ENCODE measurements around the gene UST.
"Not testable (repeated sequence)": the region's sequence is repeated elsewhere in the genome, so short reads cannot be mapped to it uniquely, and the experiment has no call there.

Gene UST

DNA sequence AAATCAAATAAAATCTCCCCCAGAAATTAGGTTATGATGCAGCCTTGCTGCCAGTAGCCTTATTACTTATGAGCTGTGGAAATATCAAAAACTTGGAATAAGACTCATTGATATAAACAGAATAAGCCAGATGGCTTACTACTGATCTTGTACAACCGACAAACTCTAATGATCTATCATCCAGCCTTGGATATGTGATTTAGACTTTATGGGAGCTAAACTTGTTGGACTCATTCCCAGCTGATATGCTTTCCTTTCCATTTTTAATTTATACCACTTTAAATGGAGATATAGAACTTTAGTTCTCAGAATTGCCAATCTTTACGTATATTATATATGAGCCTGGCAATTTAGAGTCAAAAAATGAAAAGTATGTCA, 5.0 kb downstream of the UST start:
- H3K27ac ChIP-seq (ENCODE audit: low read depth, low read length): no peak overlapping the region
- H3K4me1 ChIP-seq (ENCODE audit: control insufficient read depth, insufficient read depth, low read length): peaks cover 19% of the 10 kb centered on the region
- no peaks in the 10 kb centered on the region for H3K9me3 ChIP-seq (ENCODE audit: control insufficient read depth, insufficient read depth, low read depth, low read length)
- no peak overlapping the region for H3K9ac ChIP-seq (ENCODE audit: low read length)
- no peaks in the 10 kb centered on the region for H3K27me3 ChIP-seq (ENCODE audit: control insufficient read depth, insufficient read depth, low read length)
- no peak overlapping the region for H3K4me3 ChIP-seq (ENCODE audit: low read depth, low read length)
- no peaks in the 10 kb centered on the region for H3K36me3 ChIP-seq (ENCODE audit: control insufficient read depth, insufficient read depth, low read length)

DNA sequence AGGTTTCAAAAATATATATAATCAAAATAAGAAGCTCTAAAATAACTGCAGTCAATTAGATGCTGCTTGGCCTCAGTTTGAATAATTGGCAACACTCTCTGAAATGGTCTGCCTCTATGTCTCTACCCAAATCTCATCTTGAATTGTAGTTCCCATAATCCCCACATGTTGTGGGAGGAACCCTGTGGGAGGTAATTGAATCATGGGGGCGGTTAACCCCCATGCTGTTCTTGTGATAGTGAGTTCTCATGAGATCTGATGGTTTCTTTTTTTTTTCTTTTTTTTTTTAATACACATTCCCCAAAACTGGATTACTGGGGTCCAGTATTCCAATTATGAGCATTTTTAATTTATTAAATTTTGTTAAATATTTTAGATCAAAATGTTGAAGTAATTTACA, 8.5 kb downstream of the UST start:
- H3K9me3 ChIP-seq (ENCODE audit: control insufficient read depth, insufficient read depth, low read depth, low read length); H3K4me3 ChIP-seq (ENCODE audit: low read depth, low read length); H3K36me3 ChIP-seq (ENCODE audit: control insufficient read depth, insufficient read depth, low read length); H3K27me3 ChIP-seq (ENCODE audit: control insufficient read depth, insufficient read depth, low read length); H3K9ac ChIP-seq (ENCODE audit: low read length); H3K27ac ChIP-seq (ENCODE audit: low read depth, low read length): not testable (repeated sequence)
- H3K4me1 ChIP-seq (ENCODE audit: control insufficient read depth, insufficient read depth, low read length): peaks cover 26% of the 10 kb centered on the region

DNA sequence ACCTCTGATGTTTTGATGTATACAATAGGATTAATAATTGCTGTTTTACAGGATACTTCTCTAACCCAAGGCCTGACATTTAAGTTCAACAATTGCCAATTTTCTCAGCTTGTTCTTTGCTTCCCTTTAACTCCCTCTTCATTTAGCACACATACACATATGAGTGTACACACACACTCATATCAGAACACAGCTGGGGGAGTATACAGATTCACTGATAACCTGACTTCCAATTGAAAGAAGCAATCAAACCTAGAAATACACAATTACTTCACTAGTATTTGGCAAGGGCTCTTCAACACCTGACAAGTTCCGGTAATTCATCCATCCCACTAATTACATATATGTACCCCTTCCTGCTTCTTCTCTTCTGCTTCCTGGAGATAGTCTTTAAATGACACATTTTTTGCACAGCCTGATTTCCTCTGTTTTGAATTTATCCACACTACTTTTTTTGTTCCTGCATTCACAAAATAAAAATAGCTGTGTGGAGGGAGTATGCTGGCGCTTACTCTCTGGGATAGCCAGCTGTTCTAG, 11.2 kb downstream of the UST start:
- Histone ChIP-seq H3K4me3 (ENCODE audit: low read depth, low read length) (no peak overlapping the region), H3K27me3 (ENCODE audit: control insufficient read depth, insufficient read depth, low read length) (no peaks in the 10 kb centered on the region), H3K4me1 (ENCODE audit: control insufficient read depth, insufficient read depth, low read length) (peaks cover 34% of the 10 kb centered on the region), H3K36me3 (ENCODE audit: control insufficient read depth, insufficient read depth, low read length) (no peaks in the 10 kb centered on the region), H3K27ac (ENCODE audit: low read depth, low read length) (no peak overlapping the region), H3K9me3 (ENCODE audit: control insufficient read depth, insufficient read depth, low read depth, low read length) (no peaks in the 10 kb centered on the region), H3K9ac (ENCODE audit: low read length) (no peak overlapping the region)

DNA sequence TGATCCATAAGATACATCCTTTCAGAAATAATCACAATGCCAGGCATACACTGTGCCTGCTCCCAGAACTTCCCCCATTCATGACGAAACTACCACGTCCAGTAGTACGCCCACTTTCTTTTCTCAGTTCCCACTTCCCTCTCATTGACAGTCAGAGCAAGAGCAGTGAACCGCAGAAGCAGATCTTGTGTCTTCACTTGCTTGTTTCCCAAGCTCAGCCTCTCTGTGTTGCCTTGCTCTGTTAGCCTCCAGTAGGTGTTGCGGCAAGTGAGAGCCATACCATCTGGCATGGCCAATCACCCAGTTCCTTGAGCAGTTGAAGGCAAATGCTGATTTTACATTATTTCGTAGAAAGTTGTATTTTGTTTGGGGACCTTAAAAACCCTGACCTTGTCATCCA, 11.7 kb downstream of the UST start:
- peaks cover 34% of the 10 kb centered on the region for H3K4me1 ChIP-seq (ENCODE audit: control insufficient read depth, insufficient read depth, low read length)
- H3K9ac ChIP-seq (ENCODE audit: low read length): no peak overlapping the region
- no peaks in the 10 kb centered on the region; the same call in 1 of the 2 replicates for H3K9me3 ChIP-seq (ENCODE audit: control insufficient read depth, insufficient read depth, low read depth, low read length)
- H3K27ac ChIP-seq (ENCODE audit: low read depth, low read length): no peak overlapping the region
- H3K36me3 ChIP-seq (ENCODE audit: control insufficient read depth, insufficient read depth, low read length): no peaks in the 10 kb centered on the region
- H3K27me3 ChIP-seq (ENCODE audit: control insufficient read depth, insufficient read depth, low read length): no peaks in the 10 kb centered on the region
- H3K4me3 ChIP-seq (ENCODE audit: low read depth, low read length): no peak overlapping the region

DNA sequence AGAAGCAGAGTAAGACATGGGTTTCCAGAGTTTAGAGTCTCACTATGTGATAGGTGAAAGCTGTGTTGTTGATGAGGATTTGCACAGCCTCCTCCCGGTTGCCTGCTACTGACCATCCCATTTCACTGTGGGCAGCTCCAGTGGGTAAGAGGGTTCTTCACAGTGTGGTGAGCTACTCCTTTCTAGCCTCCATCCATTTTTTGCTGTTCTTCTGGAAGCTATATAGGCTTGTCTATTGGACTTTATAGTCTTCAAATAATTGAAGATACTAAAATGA, 13.4 kb downstream of the UST start:
- Histone ChIP-seq H3K4me3 (ENCODE audit: low read depth, low read length) (no peak overlapping the region), H3K9me3 (ENCODE audit: control insufficient read depth, insufficient read depth, low read depth, low read length) (no peaks in the 10 kb centered on the region; the same call in 1 of the 2 replicates), H3K27ac (ENCODE audit: low read depth, low read length) (no peak overlapping the region), H3K27me3 (ENCODE audit: control insufficient read depth, insufficient read depth, low read length) (no peaks in the 10 kb centered on the region), H3K4me1 (ENCODE audit: control insufficient read depth, insufficient read depth, low read length) (peaks cover 34% of the 10 kb centered on the region), H3K9ac (ENCODE audit: low read length) (no peak overlapping the region), H3K36me3 (ENCODE audit: control insufficient read depth, insufficient read depth, low read length) (no peaks in the 10 kb centered on the region)

DNA sequence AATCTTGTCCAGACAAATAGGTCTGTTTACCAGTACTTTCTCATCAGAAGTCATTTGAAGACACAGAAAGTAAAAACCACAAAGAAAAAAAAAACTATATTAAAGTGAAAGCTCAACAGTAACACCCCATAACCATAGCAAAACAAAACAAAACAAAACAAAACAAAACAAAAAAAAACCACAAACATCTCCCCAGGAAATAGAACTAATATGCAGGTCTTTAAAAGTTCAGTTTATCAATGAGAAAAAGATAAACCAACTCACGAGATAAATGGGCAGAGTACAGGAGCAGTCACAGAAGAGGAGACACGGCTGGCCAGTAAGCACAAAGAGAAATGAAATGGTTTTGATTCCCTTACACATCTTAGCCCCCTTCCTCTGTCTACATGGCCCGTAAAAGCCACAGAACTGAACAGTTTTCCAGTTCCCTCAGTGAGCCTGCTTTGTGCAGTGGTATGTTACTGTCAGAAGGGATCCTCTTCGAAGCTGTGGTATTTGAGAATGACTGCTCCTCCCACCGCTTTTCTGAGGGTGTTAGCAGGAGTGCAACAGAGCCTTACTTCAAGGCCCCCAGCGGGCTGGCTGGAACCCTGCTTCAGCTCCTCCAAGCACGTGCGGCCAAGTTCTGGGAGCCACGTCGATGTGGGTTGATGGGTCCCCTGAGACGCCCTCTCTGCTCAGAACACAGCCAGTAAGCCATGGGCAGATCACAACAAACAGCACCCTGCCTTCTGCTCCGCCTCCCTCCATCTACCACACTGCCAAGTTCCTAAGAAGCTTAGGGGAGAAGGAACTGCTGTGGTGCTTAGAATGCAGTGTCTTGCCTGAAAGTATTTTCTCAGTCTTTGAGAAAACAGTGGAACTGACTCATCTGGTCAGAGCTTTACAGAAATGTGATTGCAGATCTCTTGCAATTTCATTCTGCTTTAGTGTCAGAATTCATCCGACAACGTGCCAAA, 14.0 kb downstream of the UST start:
- H3K4me1 ChIP-seq (ENCODE audit: control insufficient read depth, insufficient read depth, low read length): peaks cover 37% of the 10 kb centered on the region
- no peak overlapping the region for H3K27ac ChIP-seq (ENCODE audit: low read depth, low read length)
- no peaks in the 10 kb centered on the region for H3K27me3 ChIP-seq (ENCODE audit: control insufficient read depth, insufficient read depth, low read length)
- H3K9me3 ChIP-seq (ENCODE audit: control insufficient read depth, insufficient read depth, low read depth, low read length): no peaks in the 10 kb centered on the region; the same call in 1 of the 2 replicates
- H3K9ac ChIP-seq (ENCODE audit: low read length): no peak overlapping the region
- peak overlapping the region; percentile 9; the same call in 1 of the 2 replicates for H3K4me3 ChIP-seq (ENCODE audit: low read depth, low read length)
- no peaks in the 10 kb centered on the region for H3K36me3 ChIP-seq (ENCODE audit: control insufficient read depth, insufficient read depth, low read length)

DNA sequence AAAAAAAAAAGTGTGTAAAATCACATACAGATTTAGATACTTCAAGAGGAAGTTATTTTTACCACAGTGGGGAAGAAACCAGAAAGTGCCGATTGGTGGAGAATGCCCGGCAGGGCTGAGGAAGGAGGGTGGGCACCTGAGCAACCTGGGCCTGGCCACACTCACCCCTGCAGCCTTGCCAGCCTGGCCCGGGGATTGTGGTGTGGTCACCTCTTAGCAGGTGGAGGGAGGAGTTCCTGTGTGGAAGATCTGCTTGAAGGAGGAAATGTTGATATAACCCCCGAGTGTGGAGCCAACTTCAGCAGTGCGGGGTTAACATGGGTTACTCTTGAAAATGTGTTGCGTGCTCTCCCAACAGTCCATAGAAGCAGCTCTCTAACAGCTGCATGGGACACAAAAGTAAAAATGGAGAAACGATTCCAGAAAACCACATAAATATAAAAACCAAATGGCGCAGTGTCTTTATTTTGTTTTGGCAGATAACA, 14.7 kb downstream of the UST start:
- Histone ChIP-seq H3K4me3 (ENCODE audit: low read depth, low read length) (no peak overlapping the region), H3K4me1 (ENCODE audit: control insufficient read depth, insufficient read depth, low read length) (peaks cover 44% of the 10 kb centered on the region), H3K9me3 (ENCODE audit: control insufficient read depth, insufficient read depth, low read depth, low read length) (no peaks in the 10 kb centered on the region; the same call in 1 of the 2 replicates), H3K27ac (ENCODE audit: low read depth, low read length) (no peak overlapping the region), H3K27me3 (ENCODE audit: control insufficient read depth, insufficient read depth, low read length) (no peaks in the 10 kb centered on the region), H3K36me3 (ENCODE audit: control insufficient read depth, insufficient read depth, low read length) (no peaks in the 10 kb centered on the region), H3K9ac (ENCODE audit: low read length) (no peak overlapping the region)

DNA sequence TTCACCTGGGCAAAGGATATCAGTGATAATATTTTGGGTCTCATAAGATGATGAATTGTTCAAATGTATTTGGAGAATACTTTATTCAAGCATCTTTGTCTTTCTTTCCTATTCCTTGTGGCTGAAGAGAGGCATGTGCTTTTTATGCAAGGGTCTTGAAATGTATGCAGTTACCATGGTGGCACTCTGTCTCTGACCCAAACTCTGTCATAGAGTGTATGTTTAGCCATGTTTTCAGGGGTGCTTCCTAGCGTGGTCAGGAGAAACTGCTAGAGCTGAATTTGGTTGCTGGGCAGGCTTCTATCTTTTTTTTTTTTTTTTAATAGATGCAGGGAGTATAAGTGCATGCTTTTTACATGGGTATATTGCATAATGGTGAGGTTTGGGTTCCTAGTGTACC, 15.4 kb downstream of the UST start:
- Histone ChIP-seq H3K27ac (ENCODE audit: low read depth, low read length) (no peak overlapping the region), H3K27me3 (ENCODE audit: control insufficient read depth, insufficient read depth, low read length) (no peaks in the 10 kb centered on the region), H3K9ac (ENCODE audit: low read length) (no peak overlapping the region), H3K9me3 (ENCODE audit: control insufficient read depth, insufficient read depth, low read depth, low read length) (no peaks in the 10 kb centered on the region; the same call in 1 of the 2 replicates), H3K4me3 (ENCODE audit: low read depth, low read length) (no peak overlapping the region), H3K4me1 (ENCODE audit: control insufficient read depth, insufficient read depth, low read length) (peaks cover 47% of the 10 kb centered on the region), H3K36me3 (ENCODE audit: control insufficient read depth, insufficient read depth, low read length) (no peaks in the 10 kb centered on the region)

DNA sequence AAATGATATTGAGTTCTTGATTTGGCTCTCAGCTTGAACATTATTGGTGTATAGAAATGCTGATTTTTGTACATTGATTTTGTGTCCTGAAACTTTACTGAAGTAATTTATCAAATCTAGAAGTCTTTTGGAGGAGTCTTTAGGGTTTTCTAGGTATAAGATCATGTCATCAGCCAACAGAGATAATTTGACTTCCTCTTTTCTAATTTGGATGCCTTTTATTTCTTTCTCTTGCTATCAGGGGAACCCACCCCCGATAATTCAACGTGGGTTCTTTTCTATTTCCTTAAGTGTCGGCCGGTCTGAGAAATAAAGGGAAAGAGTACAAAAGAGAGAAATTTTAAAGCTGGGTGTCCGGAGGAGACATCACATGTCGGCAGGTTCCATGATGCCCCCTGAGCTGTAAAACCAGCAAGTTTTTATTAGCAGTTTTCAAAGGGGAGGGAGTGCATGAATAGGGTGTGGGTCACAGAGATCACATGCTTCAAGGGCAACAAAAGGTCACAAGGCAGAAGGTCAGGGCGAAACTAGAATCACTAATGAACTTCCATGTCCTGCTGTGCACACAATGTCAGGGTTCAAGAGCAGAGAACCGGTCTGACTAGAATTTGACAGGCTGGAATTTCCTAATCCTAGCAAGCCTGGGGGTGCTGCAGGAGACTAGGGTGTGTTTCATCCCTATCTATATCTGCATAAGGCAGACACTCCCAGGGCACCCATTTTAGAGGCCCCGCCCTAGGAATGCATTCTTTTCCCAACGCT, 17.6 kb downstream of the UST start:
- H3K27me3 ChIP-seq (ENCODE audit: control insufficient read depth, insufficient read depth, low read length); H3K36me3 ChIP-seq (ENCODE audit: control insufficient read depth, insufficient read depth, low read length); H3K9me3 ChIP-seq (ENCODE audit: control insufficient read depth, insufficient read depth, low read depth, low read length); H3K4me3 ChIP-seq (ENCODE audit: low read depth, low read length); H3K9ac ChIP-seq (ENCODE audit: low read length); H3K27ac ChIP-seq (ENCODE audit: low read depth, low read length): not testable (repeated sequence)
- H3K4me1 ChIP-seq (ENCODE audit: control insufficient read depth, insufficient read depth, low read length): peaks cover 51% of the 10 kb centered on the region

DNA sequence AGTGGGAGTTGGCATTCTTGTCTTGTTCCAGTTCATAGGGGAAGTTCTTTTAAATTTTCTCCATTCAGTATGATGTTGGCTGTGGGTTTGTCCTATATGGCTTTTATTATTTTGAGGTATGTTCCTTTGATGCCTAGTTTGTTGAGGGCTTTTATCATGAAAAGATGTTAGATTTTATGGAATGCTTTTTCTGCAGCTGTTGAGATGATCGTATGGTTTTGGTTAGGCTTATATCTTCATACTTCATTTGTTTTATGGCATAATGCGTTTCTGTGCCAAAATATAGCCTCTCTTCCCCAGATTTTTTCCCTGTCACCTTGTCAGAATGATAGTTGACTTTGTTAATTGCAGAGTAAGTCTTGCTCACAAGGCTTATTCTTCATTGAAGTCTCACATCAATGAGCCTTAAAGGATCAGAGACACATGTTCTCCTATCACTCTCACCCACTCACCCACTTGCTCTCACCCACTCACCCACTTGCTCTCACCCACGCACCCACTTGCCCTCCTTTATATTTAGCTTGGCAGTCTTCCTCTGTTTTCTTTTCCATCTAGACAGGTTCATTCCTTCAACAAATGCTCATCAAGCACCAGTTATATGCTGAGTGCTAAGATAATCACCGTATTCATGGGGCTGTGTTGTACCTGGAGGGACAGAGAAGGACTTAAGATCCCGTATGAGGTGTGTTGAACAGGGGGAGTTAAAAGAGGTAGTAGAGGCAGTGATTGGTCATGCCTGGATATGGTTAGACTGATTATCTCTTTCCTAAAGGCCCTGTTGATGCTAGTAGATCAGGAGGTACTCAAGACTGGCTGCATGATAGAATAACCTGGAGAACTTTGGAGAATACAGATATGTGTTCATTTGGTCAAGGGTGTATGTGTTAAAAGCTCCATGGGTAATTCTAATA, 19.3 kb downstream of the UST start:
- Histone ChIP-seq H3K27ac (ENCODE audit: low read depth, low read length) (no peak overlapping the region), H3K4me1 (ENCODE audit: control insufficient read depth, insufficient read depth, low read length) (peaks cover 48% of the 10 kb centered on the region), H3K27me3 (ENCODE audit: control insufficient read depth, insufficient read depth, low read length) (no peaks in the 10 kb centered on the region), H3K4me3 (ENCODE audit: low read depth, low read length) (no peak overlapping the region), H3K36me3 (ENCODE audit: control insufficient read depth, insufficient read depth, low read length) (no peaks in the 10 kb centered on the region), H3K9me3 (ENCODE audit: control insufficient read depth, insufficient read depth, low read depth, low read length) (no peaks in the 10 kb centered on the region; the same call in 1 of the 2 replicates), H3K9ac (ENCODE audit: low read length) (no peak overlapping the region)
